Colonic mucosa (tissue), 4 donors: ENCODE results near the gene GPR152. TPM values are rescaled to one million over a fixed set of nuclear protein-coding genes. Genes with fewer than 3 reads are reported as not detected.

Experiments used
- DNase-seq: peaks from one replicate; pipeline ENCODE4 v3.0.0-alpha.2; 2020
- H3K27ac ChIP-seq: fragments of 200-600 bp; one replicate; pipeline ENCODE4 v1.8.0; 2021
- H3K27me3 ChIP-seq: fragments of 200-600 bp; one replicate; pipeline ENCODE4 v1.8.0; 2021
- H3K36me3 ChIP-seq: fragments of 200-600 bp; one replicate; pipeline ENCODE4 v1.8.0; 2021
- H3K4me1 ChIP-seq: fragments of 200-600 bp; one replicate; pipeline ENCODE4 v1.8.0; 2021; ENCODE audit warnings: mild to moderate bottlenecking
- H3K4me3 ChIP-seq: fragments of 200-600 bp; one replicate; pipeline ENCODE4 v1.8.0; 2021
- H3K9ac ChIP-seq, 2 donors: one replicate each; pipeline ENCODE4 v1.7.0; 2013; ENCODE audit warnings: control low read depth in 2 of 2, low read depth in 2 of 2, low read length in 2 of 2
- H3K9me3 ChIP-seq: fragments of 200-600 bp; one replicate; pipeline ENCODE4 v1.8.0; 2021
- CTCF ChIP-seq: fragments of 200-600 bp; IDR thresholded peaks from one replicate; pipeline ENCODE4 v1.8.0; 2022; ENCODE audit warnings: antibody characterized with exemption, mild to moderate bottlenecking
- intact Hi-C: fragments of 100-400 bp; cut with DNase I; formaldehyde crosslinking; loops from one replicate; pipeline ENCODE4 v1.14.1; 2022
- total RNA-seq, 2 donors: library from RNA; stranded (reverse); fragmentation: NEBNext Ultra II Directional in 1 of 2; extraction: Animal tissue kit (Norgen Biotek cat#: 25700) in 1 of 2; gene quantifications; one replicate each; pipeline ENCODE4 v1.2.1, GENCODE V29; 2021
- donor health status: healthy.
- donor health status: DM: no; HTN: no; CAD: no.
- donor health status: DM: no; HTN: no; CAD: no.

GPR152 gene
- total RNA-seq, 2 donors from 2014 or later: not detected

- H3K4me3 ChIP-seq: no peak overlapping the region
- intact Hi-C loops: no loop called here
- peak; percentile 59 for DNase-seq
- no peaks in the 10 kb centered on the region for H3K36me3 ChIP-seq
- H3K27ac ChIP-seq: peak overlapping the region; percentile 20
- H3K27me3 ChIP-seq: no peaks in the 10 kb centered on the region
- H3K9ac ChIP-seq: peak overlapping the region; percentile 26 to 63
- no peak for TF ChIP-seq CTCF
- H3K4me1 ChIP-seq: no peaks in the 10 kb centered on the region
- H3K9me3 ChIP-seq: no peaks in the 10 kb centered on the region
These were observed 42.7 kb downstream of the GPR152 start for GRCh38 chr11:67409781-67410368.

- peak overlapping the region; percentile 26 to 63 for H3K9ac ChIP-seq
- intact Hi-C loops: no loop called here
- no peaks in the 10 kb centered on the region for H3K36me3 ChIP-seq
- H3K4me3 ChIP-seq: no peak overlapping the region
- DNase-seq: no peak
- peak overlapping the region; percentile 20 for H3K27ac ChIP-seq
- no peaks in the 10 kb centered on the region for H3K9me3 ChIP-seq
- no peak for TF ChIP-seq CTCF
- no peaks in the 10 kb centered on the region for H3K4me1 ChIP-seq
- no peaks in the 10 kb centered on the region for H3K27me3 ChIP-seq
These were observed 43.3 kb downstream of the GPR152 start for GRCh38 chr11:67409261-67409666.

GRCh38 chr11:67408437-67409200 lies 43.9 kb downstream of the GPR152 start:
- intact Hi-C loops: no loop called here
- peak overlapping the region; percentile 27 for H3K27ac ChIP-seq
- no peak overlapping the region for H3K4me3 ChIP-seq
- no peak for TF ChIP-seq CTCF
- no peak for DNase-seq
- H3K36me3 ChIP-seq: no peaks in the 10 kb centered on the region
- peak overlapping the region; percentile 26 to 63 for H3K9ac ChIP-seq
- H3K27me3 ChIP-seq: no peaks in the 10 kb centered on the region
- H3K9me3 ChIP-seq: no peaks in the 10 kb centered on the region
- no peaks in the 10 kb centered on the region for H3K4me1 ChIP-seq

GRCh38 chr11:67407688-67408163 lies 44.8 kb downstream of the GPR152 start:
- Histone ChIP-seq H3K27me3 (no peaks in the 10 kb centered on the region), H3K27ac (peak overlapping the region; percentile 27)

More at GRCh38 chr11:67407688-67408163, 44.8 kb downstream of the GPR152 start:
- TF ChIP-seq CTCF: no peak
- no peak for DNase-seq
- no peaks in the 10 kb centered on the region for H3K4me1 ChIP-seq
- H3K4me3 ChIP-seq: no peak overlapping the region
- H3K9ac ChIP-seq: peak overlapping the region; percentile 16 to 50
- no peaks in the 10 kb centered on the region for H3K36me3 ChIP-seq
- intact Hi-C loops: no loop called here
- H3K9me3 ChIP-seq: no peaks in the 10 kb centered on the region
